HL-60 (cell line): ENCODE data around the gene FIG4.

Source experiments
- DNase-seq, 2 experiments: peaks; one replicate each; pipeline ENCODE4 v3.0.0-alpha.2; 2010 to 2020; ENCODE audit warnings: low read depth in 1 of 2, low spot score in 1 of 2
- H3K27ac ChIP-seq: fragments of 250-450 bp; sonication (Bioruptor Pico); replicated peaks from 2 replicates; pipeline ENCODE4 v1.5.1; 2020; ENCODE audit warnings: mild to moderate bottlenecking, moderate library complexity
- H3K27me3 ChIP-seq: fragments of 250-450 bp; sonication (Bioruptor Pico); 2 replicates; pipeline ENCODE4 v1.5.1; 2021; ENCODE audit warnings: mild to moderate bottlenecking, moderate library complexity; ENCODE audit not compliant: insufficient read depth, poor library complexity, severe bottlenecking
- H3K4me3 ChIP-seq: replicated peaks from 2 replicates; pipeline ENCODE4 v1.5.1; 2011; ENCODE audit warnings: mild to moderate bottlenecking, control low read depth, low read length; ENCODE audit not compliant: insufficient read depth
- CTCF ChIP-seq: IDR thresholded peaks from one replicate; pipeline ENCODE4 v1.5.1; 2011; ENCODE audit warnings: low read length, control low read depth, inconsistent platforms; ENCODE audit not compliant: insufficient read depth
- GABPA ChIP-seq: IDR thresholded peaks from 2 replicates; pipeline ENCODE4 v1.6.1; 2012; ENCODE audit warnings: low read depth
- POLR2AphosphoS5 ChIP-seq: IDR thresholded peaks from 2 replicates; pipeline ENCODE4 v1.6.1; 2012; ENCODE audit warnings: low read depth
- REST ChIP-seq: IDR thresholded peaks from 2 replicates; pipeline ENCODE4 v1.6.1; 2012; ENCODE audit warnings: low read depth; ENCODE audit not compliant: insufficient replicate concordance
- SPI1 ChIP-seq: IDR thresholded peaks from 2 replicates; pipeline ENCODE4 v1.6.1; 2012; ENCODE audit warnings: low read depth, mild to moderate bottlenecking, borderline replicate concordance

The FIG4 gene

GRCh38 chr6:109804020-109804419 is 112.9 kb downstream of the FIG4 start:
- TF ChIP-seq CTCF (no peak), SPI1 (no peak), GABPA (no peak), REST (no peak), POLR2AphosphoS5 (no peak)
- Histone ChIP-seq H3K27ac (no peak overlapping the region), H3K27me3 (no peaks in the 10 kb centered on the region), H3K4me3 (no peak overlapping the region)
- DNase-seq, result no peak

- no peak for DNase-seq
- Histone ChIP-seq H3K4me3 (no peak overlapping the region), H3K27ac (no peak overlapping the region), H3K27me3 (no peaks in the 10 kb centered on the region)
- no peak for TF ChIP-seq REST
- no peak for TF ChIP-seq SPI1
- TF ChIP-seq POLR2AphosphoS5, result no peak
These were observed 116.8 kb downstream of the FIG4 start for GRCh38 chr6:109807881-109808280.

GRCh38 chr6:109808837-109809236 is 117.7 kb downstream of the FIG4 start:
- no peak for DNase-seq
- H3K27ac ChIP-seq, result no peak overlapping the region
- TF ChIP-seq SPI1, result no peak
- no peak for TF ChIP-seq REST
- no peak for TF ChIP-seq CTCF
- TF ChIP-seq POLR2AphosphoS5, result no peak
- TF ChIP-seq GABPA, result no peak
- H3K4me3 ChIP-seq, result no peak overlapping the region
- H3K27me3 ChIP-seq, result no peaks in the 10 kb centered on the region

- no peak for DNase-seq
These were observed 124.0 kb downstream of the FIG4 start for GRCh38 chr6:109815054-109815453.

More at GRCh38 chr6:109815054-109815453, 124.0 kb downstream of the FIG4 start:
- H3K4me3 ChIP-seq, result no peak overlapping the region
- no peak overlapping the region for H3K27ac ChIP-seq
- TF ChIP-seq CTCF (no peak), REST (no peak), GABPA (no peak), POLR2AphosphoS5 (no peak), SPI1 (no peak)
- H3K27me3 ChIP-seq, result no peaks in the 10 kb centered on the region
